ENCODE data around the gene DQX1.

GRCh38 chr2:74544634-74545033 lies 18.6 kb upstream of the DQX1 start:
- TF ChIP-seq POLR2AphosphoS5 (IDR thresholded peaks at IDR 0.05; ENCODE audit: low read depth, low read length) (no peak), FOXP2 (optimal IDR thresholded peaks at IDR 0.05; ENCODE audit: borderline replicate concordance, extremely low read depth, extremely low read length, insufficient read depth) (no peak), REST (IDR thresholded peaks at IDR 0.05; ENCODE audit: insufficient read depth in 1 of 2, low read depth in 2 of 2, low read length in 2 of 2) (no peak)

Data from PFSK-1 (cell line).